Head of caudate nucleus (tissue), 42 donors: ENCODE measurements around the gene PCDHGB5.
"Not testable (repeated sequence)": the region's sequence is repeated elsewhere in the genome, so short reads cannot be mapped to it uniquely, and the experiment has no call there.

Source experiments
- DNase-seq, 42 donors: peaks; one replicate each; pipeline versions ENCODE4 v3.0.0 to v3.0.0-alpha.2; 2020 to 2021; ENCODE audit warnings: mixed read lengths in 7 of 42
- intact Hi-C: fragments of 100-400 bp; cut with DNase I; formaldehyde crosslinking; loops from one replicate; pipeline ENCODE4 v1.15.0; 2022

The PCDHGB5 gene

DNA sequence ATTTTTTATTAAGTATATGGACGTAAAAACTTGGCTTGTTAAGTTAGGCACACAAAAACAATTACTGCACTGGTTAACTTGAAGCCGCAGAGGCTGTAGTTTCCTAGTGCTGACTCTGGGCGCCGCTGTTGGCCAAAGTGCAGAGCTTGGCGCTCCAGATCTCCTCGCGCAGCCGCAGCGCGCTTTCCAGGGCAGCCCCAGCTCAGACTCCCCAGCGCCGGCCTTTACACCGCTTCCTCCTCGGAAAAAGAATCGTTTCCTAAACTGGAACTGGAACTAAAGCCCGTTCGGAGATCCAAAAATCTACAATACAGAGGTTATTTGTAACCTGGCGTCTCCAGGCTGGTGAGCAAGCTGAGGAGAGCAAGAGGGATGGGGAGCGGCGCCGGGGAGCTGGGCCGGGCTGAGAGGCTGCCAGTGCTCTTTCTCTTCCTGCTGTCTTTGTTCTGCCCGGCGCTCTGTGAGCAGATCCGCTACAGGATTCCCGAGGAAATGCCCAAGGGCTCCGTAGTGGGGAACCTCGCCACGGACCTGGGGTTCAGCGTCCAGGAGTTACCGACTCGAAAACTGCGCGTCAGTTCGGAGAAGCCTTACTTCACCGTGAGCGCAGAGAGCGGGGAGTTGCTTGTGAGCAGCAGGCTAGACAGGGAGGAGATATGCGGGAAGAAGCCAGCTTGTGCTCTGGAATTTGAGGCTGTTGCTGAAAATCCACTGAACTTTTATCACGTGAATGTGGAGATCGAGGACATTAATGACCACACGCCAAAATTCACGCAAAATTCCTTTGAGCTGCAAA lies at the start of gene PCDHGB5:
Gene PCDHGB5, plus strand, starts transcription at position 192 of the 796 bp plus-strand sequence. Its CDS starts 181 bp downstream, at position 373.
- peak in 10 of 42 donors; percentile 19 to 59 (median 49) for DNase-seq

DNA sequence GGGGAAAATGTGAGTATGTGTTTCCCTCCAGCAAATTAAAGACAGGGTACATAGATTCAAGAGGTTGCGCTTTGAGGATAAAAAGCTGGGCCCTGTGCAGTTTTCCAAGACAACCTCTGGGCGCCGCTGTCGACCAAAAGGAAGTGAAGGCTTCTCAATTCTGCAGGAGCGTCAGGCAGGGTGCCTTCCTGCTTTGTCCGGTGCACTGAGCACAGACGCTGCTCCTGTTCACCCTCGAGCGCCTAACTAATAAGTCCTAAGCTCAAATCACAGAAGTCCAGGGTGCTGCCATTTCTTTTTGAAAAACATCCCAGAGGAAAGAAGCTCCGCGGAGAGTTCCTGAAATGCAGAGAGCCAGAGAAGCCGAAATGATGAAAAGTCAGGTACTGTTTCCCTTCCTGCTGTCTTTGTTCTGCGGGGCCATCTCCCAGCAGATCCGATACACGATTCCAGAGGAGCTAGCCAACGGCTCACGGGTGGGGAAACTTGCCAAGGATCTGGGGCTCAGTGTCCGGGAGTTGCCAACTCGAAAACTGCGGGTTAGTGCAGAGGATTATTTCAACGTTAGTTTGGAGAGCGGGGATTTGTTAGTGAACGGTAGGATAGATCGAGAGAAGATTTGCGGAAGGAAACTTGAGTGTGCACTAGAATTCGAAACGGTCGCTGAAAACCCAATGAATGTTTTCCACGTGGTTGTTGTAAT lies 47.7 kb upstream of the PCDHGB5 start, which contains the start of gene PCDHGB1:
Gene PCDHGB1, plus strand, starts transcription at position 183 of the 703 bp plus-strand sequence. Its CDS starts 162 bp downstream, at position 345.
- DNase-seq = peak in 13 of 42 donors; percentile 17 to 70 (median 37)
- intact Hi-C loops = no loop called here

More for the DNA sequence above, at the start of gene PCDHGB5:
- intact Hi-C loops = not testable (repeated sequence)

DNA sequence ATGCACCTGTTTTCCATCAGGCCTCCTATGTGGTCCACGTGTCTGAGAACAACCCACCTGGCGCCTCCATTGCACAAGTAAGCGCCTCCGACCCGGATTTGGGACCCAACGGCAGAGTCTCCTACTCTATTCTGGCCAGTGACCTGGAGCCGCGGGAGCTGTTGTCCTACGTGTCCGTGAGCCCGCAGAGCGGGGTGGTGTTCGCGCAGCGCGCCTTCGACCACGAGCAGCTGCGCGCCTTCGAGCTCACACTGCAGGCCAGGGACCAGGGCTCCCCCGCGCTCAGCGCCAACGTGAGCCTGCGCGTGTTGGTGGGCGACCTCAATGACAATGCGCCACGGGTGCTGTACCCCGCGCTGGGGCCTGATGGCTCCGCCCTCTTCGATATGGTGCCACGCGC lies 46.2 kb upstream of the PCDHGB5 start:
- intact Hi-C loops = no loop called here

GRCh38 chr5:141354900-141355469 lies 42.8 kb upstream of the PCDHGB5 start, which contains the start of gene PCDHGA4:
TSS of gene PCDHGA4 (plus strand) at chr5:141355021. CDS start at chr5:141355108, 87 bp downstream.
- intact Hi-C loops = no loop called here
- DNase-seq = no peak

More for the DNA sequence above, 46.2 kb upstream of the PCDHGB5 start:
- DNase-seq = no peak

DNA sequence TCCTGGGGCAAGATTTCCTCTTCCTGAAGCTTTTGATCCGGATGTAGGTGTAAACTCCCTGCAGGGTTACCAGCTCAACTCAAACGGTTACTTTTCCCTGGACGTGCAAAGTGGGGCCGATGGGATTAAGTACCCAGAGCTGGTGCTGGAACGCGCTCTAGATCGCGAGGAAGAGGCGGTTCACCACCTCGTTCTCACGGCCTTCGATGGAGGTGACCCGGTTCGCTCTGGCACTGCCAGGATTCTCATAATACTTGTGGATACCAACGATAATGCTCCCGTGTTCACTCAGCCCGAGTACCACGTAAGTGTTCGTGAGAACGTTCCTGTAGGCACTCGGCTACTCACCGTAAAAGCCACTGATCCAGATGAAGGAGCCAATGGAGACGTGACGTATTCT lies 42.1 kb upstream of the PCDHGB5 start:
- no peak for DNase-seq
- intact Hi-C loops = no loop called here

DNA sequence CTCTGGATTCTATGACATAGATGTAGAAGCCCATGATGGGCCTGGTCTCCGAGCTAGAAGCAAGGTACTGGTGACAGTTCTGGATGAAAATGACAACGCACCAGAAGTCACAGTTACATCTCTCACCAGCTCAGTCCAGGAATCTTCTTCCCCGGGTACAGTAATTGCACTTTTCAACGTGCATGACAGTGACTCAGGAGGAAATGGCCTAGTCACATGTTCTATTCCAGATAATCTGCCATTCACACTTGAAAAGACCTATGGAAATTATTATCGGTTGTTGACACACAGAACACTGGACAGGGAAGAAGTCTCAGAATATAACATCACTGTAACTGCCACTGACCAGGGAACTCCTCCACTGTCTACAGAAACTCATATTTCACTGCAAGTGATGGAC lies 41.6 kb upstream of the PCDHGB5 start:
- no peak for DNase-seq
- intact Hi-C loops = no loop called here

DNA sequence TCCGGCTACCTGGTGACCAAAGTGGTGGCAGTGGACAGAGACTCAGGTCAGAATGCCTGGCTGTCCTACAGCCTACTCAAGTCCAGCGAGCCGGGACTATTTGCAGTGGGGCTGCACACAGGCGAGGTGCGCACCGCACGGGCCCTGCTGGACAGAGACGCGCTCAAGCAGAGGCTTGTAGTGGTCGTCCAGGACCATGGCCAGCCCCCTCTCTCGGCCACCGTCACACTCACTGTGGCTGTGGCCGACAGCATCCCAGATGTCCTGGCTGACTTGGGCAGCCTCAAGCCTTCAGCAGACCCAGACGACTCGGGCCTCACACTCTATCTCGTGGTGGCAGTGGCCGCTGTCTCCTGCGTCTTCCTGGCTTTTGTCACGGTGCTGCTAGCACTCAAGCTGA lies 40.8 kb upstream of the PCDHGB5 start:
- intact Hi-C loops = no loop called here
- DNase-seq = no peak

DNA sequence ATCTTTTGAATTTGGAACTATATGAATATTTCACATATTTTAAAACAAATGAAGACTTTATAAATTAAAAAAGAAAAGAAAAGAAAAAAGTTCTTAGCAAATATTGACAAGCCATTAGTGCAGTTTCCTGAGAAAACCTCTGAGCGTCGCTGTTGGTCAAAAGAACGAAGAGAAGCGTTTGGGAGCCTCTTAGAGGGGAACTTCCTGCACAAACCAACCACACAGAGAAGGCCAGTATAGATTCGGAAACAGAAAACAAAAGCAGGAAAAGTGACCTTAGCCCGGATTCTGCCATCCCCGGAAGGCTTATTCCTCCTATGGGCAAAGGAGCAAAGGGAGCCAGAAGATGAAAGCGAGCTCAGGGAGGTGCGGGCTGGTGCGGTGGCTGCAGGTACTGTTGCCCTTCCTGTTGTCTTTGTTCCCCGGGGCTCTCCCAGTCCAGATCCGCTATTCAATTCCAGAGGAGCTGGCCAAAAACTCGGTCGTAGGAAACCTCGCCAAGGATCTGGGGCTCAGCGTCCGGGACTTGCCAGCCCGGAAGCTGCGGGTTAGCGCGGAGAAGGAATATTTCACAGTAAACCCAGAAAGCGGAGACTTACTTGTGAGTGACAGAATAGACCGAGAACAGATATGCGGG lies 37.8 kb upstream of the PCDHGB5 start, which contains the start of gene PCDHGB2:
Gene PCDHGB2, plus strand, starts transcription at position 205 of the 637 bp plus-strand sequence. Its CDS starts 142 bp downstream, at position 347.
- DNase-seq = peak in 1 of 42 donors; percentile 28
- intact Hi-C loops = no loop called here

DNA sequence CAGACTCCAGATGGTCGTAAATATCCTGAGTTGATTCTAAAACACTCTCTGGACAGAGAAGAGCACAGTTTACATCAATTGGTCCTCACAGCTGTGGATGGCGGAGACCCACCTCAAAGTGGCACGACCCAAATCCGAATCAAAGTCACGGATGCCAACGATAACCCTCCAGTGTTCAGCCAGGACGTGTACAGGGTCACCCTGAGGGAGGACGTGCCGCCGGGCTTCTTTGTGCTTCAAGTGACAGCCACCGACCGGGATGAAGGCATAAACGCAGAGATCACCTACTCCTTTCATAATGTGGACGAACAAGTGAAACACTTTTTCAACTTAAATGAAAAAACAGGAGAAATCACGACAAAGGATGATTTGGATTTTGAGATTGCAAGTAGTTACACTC lies 37.1 kb upstream of the PCDHGB5 start:
- no peak for DNase-seq
- intact Hi-C loops = no loop called here

DNA sequence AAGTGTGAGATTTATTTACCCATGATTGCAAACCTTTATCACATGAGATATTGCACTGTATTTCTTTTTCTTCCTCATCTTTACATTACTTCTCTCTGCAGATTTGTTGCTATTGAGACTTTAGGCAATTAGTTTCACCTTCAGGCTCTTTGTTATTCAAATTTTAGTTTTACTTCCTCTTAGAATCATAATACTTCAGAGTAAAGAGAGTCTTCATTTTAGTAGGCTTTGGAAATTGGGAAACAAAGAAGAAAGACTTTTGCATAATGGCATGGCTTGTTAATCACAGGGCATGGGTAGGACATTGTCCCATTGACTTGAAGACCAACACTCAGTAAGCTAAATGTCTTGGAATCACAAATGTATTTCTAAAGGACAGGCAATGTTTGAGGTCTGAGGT lies 35.0 kb upstream of the PCDHGB5 start:
- intact Hi-C loops = no loop called here
- DNase-seq = no peak

DNA sequence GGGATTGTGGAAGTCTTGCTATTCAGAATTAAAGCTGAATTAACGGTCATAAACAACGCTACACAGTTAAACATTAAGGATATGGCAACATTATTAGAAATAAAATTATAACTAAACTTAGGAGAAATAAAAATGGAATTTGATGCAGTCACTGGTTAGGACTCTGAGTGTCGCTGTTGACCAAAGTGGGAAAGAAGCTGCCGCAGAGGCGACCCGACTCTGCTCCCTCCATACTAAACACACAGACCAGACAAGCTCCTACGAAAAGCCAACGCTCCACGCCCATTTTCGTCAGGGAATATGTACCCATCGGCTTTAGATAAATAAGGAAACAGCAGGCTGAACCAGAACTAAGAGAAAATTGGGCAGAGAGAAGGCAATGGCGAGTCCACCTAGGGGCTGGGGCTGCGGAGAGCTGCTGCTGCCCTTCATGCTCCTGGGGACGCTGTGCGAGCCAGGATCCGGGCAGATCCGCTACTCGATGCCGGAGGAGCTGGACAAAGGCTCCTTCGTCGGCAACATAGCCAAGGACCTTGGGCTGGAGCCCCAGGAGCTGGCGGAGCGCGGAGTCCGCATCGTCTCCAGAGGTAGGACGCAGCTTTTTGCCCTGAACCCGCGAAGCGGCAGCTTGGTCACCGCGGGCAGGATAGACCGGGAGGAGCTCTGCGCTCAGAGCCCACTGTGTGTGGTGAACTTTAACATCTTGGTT lies 33.6 kb upstream of the PCDHGB5 start, which contains the start of gene PCDHGA5:
Gene PCDHGA5, plus strand, starts transcription at position 211 of the 709 bp plus-strand sequence. Its CDS starts 169 bp downstream, at position 380.
- intact Hi-C loops = no loop called here
- no peak for DNase-seq

- intact Hi-C loops = no loop called here
- no peak for DNase-seq
Observed at GRCh38 chr5:141366016-141366896, 31.5 kb upstream of the PCDHGB5 start.

GRCh38 chr5:141369994-141370848 lies 27.5 kb upstream of the PCDHGB5 start, which contains the start of gene PCDHGB3:
TSS of gene PCDHGB3 (plus strand) at chr5:141370242. CDS start at chr5:141370395, 153 bp downstream.
- intact Hi-C loops = no loop called here
- peak in 9 of 42 donors; percentile 9 to 63 (median 25) for DNase-seq

DNA sequence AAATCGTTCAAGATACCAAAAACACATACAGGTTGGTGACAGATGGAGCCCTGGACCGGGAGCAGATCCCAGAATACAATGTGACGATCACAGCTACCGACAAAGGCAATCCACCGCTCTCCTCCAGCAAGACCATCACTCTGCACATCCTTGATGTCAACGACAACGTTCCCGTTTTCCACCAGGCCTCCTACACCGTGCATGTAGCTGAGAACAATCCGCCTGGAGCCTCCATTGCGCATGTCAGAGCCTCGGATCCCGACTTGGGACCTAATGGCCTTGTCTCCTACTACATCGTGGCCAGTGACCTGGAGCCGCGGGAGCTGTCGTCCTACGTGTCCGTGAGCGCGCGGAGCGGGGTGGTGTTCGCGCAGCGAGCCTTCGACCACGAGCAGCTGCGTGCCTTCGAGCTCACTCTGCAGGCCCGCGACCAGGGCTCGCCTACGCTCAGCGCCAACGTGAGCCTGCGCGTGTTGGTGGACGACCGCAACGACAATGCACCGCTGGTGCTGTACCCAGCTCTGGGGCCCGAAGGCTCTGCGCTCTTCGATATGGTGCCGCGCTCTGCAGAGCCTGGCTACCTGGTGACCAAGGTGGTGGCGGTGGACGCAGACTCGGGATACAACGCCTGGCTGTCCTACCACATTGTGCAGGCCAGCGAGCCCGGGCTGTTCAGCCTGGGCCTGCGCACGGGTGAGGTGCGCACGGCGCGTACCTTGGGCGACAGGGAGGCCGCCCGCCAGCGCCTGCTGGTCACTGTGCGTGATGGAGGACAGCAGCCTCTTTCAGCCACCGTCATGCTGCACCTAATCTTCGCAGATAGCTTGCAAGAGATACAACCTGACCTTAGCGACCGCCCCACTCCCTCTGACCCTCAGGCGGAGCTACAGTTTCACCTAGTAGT lies 25.9 kb upstream of the PCDHGB5 start:
- intact Hi-C loops = no loop called here
- no peak for DNase-seq

DNA sequence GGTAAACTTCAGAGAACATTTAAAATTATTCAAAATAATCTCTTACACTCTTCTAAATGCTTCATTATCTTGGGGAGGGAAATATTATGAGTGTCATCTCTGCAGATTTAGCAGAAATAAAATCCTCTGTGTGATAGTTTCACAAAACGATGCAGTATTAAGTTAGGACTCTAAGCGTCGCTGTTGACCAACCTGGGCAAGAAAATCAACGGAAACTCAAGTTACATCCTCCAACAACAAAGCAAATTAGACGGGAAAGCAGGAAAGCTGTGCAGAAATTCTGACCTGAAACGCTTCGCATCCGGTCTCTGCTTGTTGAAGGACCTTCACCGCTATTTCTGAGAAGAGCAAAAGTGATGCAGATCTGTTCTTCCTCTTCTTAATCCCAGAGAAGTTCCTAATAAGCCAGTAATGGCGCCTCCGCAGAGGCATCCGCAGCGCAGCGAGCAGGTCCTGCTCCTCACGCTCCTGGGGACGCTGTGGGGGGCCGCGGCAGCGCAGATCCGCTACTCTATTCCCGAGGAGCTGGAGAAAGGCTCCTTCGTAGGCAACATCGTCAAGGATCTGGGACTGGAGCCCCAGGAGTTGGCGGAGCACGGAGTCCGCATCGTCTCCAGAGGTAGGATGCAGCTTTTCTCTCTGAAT lies 24.0 kb upstream of the PCDHGB5 start, which contains the start of gene PCDHGA6:
Gene PCDHGA6, plus strand, starts transcription at position 219 of the 645 bp plus-strand sequence. Its CDS starts 193 bp downstream, at position 412.
- intact Hi-C loops = no loop called here
- no peak for DNase-seq
